ENCODE data around the gene SUFU. TPM values are rescaled to one million over a fixed set of nuclear protein-coding genes. Genes with fewer than 3 reads are reported as not detected.
A peak's percentile ranks its signal among the peaks of the same experiment; 100 is the strongest.

SUFU gene
- total and polyA plus RNA-seq, 2 of the 13 experiments (the other 11 are each of a cell fraction or from before 2014, with no cell fraction given): 2.9 to 5.5 TPM

- TF ChIP-seq ATF1 (CRISPR knock-in tag; IDR thresholded peaks at IDR 0.05) (no peak), STAG1 (CRISPR knock-in tag; IDR thresholded peaks at IDR 0.05) (peak; percentile 63), ETS1 (CRISPR knock-in tag; IDR thresholded peaks at IDR 0.05) (0 out of 2 replicates have a peak, but pooled peaks have one; percentile 87), ZBTB7B (CRISPR knock-in tag; IDR thresholded peaks at IDR 0.05) (0 out of 2 replicates have a peak, but pooled peaks have one; percentile 36), ZNF788 (CRISPR knock-in tag; IDR thresholded peaks at IDR 0.05; ENCODE audit: borderline replicate concordance) (0 out of 2 replicates have a peak, but pooled peaks have one; percentile 48), ZNF260 (CRISPR knock-in tag; IDR thresholded peaks at IDR 0.05; ENCODE audit: borderline replicate concordance, low read depth) (no peak), MYPOP (CRISPR knock-in tag; IDR thresholded peaks at IDR 0.05) (peak; percentile 77), ZNF276 (CRISPR knock-in tag; IDR thresholded peaks at IDR 0.05; ENCODE audit: low read depth) (peak; percentile 92), ZNF850 (CRISPR knock-in tag; conservative IDR thresholded peaks at IDR 0.05) (no peak), ZNF142 (CRISPR knock-in tag; IDR thresholded peaks at IDR 0.05) (peak; percentile 78), HNRNPH1 (optimal IDR thresholded peaks at IDR 0.05; ENCODE audit: low read depth, low read length) (peak; percentile 11), PAF1 (CRISPR knock-in tag; IDR thresholded peaks at IDR 0.05) (0 out of 2 replicates have a peak, but pooled peaks have one; percentile 21), GATA4 (IDR thresholded peaks at IDR 0.05; ENCODE audit: borderline replicate concordance, low read depth) (no peak), ZNF430 (CRISPR knock-in tag; IDR thresholded peaks at IDR 0.05) (peak; percentile 67), ASH2L (IDR thresholded peaks at IDR 0.05; ENCODE audit: insufficient read length, low read depth, low read length) (no peak)
Observed at GRCh38 chr10:102644646-102645387, 141.0 kb downstream of the SUFU start (continued).

All from HepG2 (cell line).